ENCODE results near the gene AMOT.
"Not testable (repeated sequence)": the region's sequence is repeated elsewhere in the genome, so short reads cannot be mapped to it uniquely, and the experiment has no call there.

AMOT gene, protein sequence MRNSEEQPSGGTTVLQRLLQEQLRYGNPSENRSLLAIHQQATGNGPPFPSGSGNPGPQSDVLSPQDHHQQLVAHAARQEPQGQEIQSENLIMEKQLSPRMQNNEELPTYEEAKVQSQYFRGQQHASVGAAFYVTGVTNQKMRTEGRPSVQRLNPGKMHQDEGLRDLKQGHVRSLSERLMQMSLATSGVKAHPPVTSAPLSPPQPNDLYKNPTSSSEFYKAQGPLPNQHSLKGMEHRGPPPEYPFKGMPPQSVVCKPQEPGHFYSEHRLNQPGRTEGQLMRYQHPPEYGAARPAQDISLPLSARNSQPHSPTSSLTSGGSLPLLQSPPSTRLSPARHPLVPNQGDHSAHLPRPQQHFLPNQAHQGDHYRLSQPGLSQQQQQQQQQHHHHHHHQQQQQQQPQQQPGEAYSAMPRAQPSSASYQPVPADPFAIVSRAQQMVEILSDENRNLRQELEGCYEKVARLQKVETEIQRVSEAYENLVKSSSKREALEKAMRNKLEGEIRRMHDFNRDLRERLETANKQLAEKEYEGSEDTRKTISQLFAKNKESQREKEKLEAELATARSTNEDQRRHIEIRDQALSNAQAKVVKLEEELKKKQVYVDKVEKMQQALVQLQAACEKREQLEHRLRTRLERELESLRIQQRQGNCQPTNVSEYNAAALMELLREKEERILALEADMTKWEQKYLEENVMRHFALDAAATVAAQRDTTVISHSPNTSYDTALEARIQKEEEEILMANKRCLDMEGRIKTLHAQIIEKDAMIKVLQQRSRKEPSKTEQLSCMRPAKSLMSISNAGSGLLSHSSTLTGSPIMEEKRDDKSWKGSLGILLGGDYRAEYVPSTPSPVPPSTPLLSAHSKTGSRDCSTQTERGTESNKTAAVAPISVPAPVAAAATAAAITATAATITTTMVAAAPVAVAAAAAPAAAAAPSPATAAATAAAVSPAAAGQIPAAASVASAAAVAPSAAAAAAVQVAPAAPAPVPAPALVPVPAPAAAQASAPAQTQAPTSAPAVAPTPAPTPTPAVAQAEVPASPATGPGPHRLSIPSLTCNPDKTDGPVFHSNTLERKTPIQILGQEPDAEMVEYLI

GRCh38 chrX:112840382-112841113 is at the start of gene AMOT:
TSS of gene AMOT (minus strand) at chrX:112840831. CDS start at chrX:112823126, 17,705 bp downstream.
- peak; percentile 51 for DNase-seq

GRCh38 chrX:112889400-112889799 is 48.8 kb upstream of the AMOT start:
- DNase-seq: no peak

DNA sequence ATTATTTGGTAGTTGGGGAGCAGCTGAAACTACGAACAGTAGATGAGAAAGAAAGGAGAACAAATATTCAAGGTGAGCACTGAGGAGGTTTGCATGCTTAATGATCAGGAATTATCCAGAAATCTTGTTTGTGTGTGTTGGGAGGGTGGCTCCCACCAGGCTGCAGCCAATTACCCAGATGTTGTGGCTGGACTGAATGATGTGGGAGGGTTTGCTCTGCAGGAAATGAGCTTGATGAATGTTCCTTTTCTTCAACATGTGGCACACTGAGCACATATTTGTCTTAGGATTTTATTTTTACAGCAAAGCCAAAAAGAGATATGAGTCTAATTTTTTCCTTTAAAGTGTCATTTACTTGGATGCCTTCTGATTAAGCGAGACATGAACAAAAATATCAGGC is 48.3 kb upstream of the AMOT start:
- no peak for DNase-seq

GRCh38 chrX:112877771-112878173 is 37.1 kb upstream of the AMOT start:
- no peak for DNase-seq

DNA sequence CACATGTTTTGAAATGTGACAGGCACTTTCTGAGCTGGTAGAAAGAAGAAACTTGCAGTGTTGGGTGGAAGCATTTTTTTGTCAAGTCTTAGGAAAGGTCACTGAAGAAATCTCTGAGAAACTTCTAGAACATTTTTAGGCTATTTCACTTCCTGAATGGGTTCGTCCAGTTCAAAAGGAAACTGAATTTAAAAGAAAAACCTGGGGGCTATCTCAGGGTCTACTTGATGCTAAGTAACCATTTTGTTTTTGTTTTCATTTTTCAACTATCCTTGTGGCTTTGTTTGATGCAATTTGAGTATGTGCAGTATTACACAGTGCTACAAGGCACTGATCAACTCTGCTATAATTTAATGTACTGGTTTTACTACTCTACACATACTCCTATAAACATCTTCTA is 34.0 kb upstream of the AMOT start:
- no peak for DNase-seq

DNA sequence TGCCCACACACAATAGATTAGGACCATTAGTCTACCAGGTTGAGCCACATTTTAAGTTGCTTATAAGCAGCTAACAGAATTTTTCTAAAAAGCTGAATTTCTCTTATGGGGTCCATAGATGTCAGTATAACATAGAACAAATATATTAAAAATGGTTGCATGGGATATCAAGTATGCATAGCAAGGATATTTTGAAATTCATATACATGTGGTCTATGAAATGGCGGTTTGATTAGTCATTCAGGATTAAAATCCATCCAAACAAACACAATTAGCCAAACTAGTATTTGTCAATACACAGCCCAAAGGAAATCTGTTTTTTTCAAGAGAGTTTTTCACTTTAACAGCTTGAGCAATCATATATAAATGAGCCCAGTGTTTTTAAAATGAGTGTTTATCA is 33.5 kb upstream of the AMOT start:
- no peak for DNase-seq

DNA sequence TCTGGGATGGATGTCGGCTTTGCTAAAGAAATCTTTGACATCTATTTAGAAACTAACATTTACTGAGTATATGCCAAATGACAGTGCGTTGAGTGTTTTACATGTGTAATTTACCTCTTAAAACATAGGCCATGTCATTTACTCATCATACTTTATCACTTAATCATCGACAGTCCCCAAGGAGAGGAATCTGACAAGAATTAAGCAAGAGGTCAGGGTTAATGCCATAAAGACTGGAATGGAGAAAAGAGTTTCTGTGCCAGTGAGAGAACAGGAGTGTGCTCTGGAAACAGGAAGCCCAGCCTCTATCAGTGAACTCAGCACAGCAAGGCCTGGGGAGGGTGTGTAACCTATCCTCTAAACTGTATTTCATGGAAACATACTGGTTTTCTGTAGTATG is 28.0 kb upstream of the AMOT start:
- DNase-seq: no peak

DNA sequence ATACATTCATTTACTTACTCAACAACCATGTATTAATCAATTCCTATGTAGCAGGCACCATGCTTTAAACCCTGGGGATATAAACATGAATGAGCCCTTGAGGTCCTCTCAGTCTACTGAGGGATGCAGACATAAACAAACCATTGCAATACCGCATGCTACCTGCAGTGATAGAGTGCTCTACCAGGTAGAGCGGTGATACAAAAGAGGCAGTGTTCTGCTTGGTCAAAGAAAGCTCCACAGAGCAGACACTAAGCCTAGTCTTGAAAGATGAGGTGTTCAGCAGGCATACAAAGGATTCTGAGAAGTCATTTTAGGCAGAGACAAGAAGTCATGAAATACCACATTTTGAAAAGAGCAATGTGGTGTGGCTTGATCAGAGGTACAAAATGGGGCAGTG is 26.9 kb upstream of the AMOT start:
- no peak for DNase-seq

DNA sequence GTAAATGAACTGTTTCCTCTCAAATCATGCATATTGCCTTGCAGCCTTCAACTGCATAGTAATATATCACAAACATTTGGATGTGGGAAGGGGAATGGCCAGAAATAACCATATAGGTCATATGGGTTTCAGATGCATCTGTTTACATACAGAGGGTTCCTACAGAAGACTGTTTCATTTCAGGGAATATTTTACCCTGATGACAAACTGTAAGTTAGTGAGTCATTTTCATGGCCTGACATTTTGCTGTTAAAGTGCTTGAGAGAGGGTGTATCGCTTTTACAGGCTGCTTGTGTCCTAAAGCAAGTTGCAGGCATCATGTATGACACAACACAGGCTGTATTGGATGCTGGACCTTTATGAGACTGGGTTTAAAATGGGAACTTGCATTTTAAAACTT is 25.5 kb upstream of the AMOT start:
- no peak for DNase-seq

- DNase-seq: no peak
Observed at GRCh38 chrX:112865464-112866025, 24.9 kb upstream of the AMOT start.

GRCh38 chrX:112863850-112864249 is 23.2 kb upstream of the AMOT start:
- DNase-seq: no peak

DNA sequence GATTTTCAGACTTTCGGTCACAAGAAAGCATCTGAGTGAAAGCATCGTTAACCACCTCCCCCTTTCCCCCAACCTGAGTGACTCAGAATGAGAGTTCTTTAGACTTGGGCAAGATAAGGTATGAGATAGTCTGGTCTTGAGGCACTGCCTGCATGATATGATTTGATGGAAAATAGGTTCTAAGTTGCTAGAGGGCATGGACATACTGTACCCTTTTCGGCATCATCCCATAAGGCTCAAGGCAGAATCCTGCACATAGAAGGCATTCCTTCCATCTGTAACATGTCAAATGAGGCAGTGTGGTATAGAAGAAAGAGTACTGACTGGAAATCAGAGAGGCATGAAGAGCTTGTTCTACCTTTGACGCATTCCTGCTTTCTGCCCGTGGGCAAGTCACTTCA is 16.8 kb upstream of the AMOT start:
- no peak for DNase-seq

GRCh38 chrX:112854901-112855300 is 14.3 kb upstream of the AMOT start:
- DNase-seq: not testable (repeated sequence)

GRCh38 chrX:112852851-112853250 is 12.2 kb upstream of the AMOT start:
- no peak for DNase-seq

GRCh38 chrX:112851806-112852205 is 11.2 kb upstream of the AMOT start:
- DNase-seq: peak; percentile 34

GRCh38 chrX:112851161-112851779 is 10.6 kb upstream of the AMOT start:
- no peak for DNase-seq

DNA sequence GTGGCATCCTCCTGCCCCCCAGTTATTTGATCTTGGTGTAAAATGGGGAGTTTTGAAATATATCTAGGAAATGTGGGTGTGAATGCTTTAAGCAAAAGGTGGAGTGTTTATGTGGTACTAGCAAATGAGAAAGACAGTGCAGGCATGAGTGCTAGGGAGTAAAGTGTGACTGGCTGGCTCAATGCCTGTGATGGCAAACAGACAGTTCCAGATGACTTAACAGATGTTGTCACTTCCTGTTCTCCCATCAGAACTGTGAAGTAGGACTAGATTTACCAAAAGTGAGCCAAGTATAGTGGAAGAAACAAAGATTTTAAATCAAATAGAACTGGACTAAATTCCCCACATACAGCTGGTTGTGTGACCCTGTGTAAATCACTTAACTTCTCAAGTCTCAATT is 8.4 kb upstream of the AMOT start:
- no peak for DNase-seq

DNA sequence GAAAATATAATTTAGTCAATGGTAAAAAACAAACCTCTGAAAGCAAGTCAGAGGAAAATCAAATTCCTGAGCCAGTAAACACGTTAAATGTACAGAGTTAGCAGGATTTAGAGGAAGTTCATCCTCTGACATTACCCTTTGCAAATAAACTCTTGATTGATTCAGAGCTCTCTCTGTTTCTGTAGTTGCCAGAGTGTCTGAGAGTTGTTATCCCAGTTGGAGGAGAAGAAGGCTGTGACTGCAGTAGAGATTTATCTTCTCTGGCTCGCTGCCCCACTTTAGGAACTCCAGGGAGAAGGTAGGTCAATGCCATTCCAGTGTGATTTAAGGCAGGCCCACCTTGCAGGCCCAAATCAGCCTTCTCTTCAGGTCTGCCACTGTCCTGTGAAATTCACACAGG is 6.2 kb upstream of the AMOT start:
- no peak for DNase-seq

- no peak for DNase-seq
Observed at GRCh38 chrX:112846187-112846586, 5.6 kb upstream of the AMOT start.

GRCh38 chrX:112844250-112844649 is 3.6 kb upstream of the AMOT start:
- no peak for DNase-seq

DNA sequence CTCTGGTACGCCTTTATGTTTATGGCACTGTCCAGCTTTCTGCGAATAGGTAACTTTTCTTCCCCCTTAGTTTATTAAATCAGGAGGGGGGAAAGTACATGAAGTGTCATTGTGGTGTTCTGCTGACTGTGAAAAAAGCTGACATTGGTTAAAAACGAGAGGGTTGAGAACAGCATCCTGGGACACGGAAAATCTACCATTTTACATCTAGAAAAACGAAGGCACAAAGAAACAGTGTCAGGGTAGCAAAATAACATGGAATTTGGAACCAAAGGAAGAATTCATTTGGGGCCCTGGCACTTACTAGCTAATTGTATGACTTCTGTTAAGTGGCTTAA is 1.2 kb upstream of the AMOT start:
- DNase-seq: no peak

DNA sequence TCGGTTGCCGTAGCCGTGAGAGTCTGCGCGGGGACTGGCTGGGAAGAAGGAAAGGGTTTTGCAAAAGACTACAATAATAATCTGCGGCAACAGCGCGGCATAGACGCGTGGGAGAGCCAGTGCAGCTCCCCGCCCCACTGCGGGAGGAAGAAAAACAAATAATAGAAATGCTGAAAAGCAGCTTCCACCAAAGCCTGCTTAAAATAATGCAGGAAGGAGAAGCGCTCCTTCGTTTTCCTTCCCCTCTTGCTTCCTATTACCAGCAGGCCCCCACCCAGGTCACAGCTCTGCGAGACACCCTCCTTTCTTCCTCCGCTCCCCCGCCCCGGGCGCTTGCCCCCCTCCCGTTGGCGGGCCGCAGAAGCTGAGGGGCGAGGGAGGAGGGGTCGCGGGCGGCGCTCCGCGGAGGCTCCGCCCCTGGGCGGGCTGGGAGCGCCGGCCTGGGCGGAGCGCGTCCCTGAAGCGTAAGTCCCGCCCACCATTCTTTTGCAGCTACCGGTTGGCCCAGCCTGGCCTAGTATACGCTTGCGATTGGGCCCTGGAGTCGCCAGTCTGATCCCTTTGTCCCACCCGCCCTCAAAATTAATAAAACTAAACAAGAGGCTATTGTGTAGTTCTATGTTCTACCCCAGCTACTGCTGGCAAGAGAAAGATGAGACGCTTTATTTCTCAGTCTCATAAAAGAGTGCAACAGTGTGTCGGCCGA is 636 bp upstream of the AMOT start:
- DNase-seq: peak; percentile 81
